Fibroblast of upper back skin (primary cell): ENCODE data around the gene SLC25A45.
A peak's percentile ranks its signal among the peaks of the same experiment; 100 is the strongest.
"Not testable (repeated sequence)": the region's sequence is repeated elsewhere in the genome, so short reads cannot be mapped to it uniquely, and the experiment has no call there.

ENCODE experiments used
- DNase-seq: peaks from one replicate; pipeline ENCODE4 v3.0.0-alpha.2; 2013

Gene SLC25A45

DNA sequence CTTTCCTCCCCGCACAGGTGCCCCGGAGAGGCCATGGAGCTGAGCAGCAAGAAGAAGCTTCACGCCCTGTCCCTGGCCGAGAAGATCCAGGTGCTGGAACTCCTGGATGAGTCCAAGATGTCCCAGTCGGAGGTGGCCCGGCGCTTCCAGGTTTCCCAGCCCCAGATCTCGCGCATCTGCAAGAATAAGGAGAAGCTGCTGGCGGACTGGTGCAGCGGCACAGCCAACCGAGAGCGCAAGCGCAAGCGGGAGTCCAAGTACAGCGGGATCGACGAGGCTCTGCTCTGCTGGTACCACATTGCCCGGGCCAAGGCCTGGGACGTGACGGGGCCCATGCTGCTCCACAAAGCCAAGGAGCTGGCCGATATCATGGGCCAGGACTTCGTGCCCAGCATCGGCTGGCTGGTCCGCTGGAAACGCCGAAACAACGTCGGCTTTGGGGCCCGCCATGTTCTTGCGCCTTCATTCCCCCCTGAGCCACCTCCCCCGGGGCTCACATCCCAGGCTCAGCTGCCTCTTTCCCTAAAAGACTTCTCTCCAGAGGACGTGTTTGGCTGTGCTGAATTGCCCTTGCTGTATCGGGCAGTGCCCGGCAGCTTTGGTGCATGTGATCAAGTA lies 26.6 kb downstream of the SLC25A45 start:
- peak; percentile 22 for DNase-seq

DNA sequence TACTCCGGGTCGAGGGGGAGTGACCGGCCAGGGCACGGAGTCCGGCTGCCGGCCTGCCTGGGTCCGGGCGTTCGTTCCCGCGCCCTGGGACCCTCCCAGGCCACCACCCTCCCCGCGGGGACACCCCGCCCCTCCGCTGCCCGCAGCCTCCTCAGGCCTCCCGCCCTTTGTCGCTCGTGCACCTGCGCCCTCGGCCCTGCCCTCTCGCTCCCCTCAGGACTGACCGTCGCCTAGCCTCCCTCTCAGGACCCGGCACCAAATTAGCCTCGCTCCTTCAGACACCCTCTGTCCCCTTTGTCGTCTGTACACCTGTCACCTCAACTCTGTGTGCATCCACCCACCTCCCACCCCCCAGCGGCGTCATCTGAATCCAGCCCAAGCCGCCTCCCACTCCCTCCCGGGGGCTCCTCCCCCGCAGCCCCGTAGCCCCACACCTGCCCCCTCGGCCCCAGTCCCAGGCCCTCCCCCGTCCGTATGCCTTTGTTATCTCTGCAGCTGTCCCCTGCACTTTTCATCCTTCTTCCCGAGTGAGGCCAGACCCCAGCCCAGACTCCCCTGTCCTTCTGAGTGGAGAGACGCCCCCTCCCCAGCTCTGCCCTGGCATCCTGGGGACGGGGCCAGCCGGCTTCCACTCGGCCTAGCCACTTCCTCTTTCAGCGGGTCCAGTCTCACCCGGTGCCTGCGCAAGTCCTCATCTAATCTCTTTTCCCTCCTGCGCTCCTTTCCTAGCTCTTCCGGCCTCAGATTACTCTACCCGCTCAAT lies 27.3 kb downstream of the SLC25A45 start:
- no peak for DNase-seq

DNA sequence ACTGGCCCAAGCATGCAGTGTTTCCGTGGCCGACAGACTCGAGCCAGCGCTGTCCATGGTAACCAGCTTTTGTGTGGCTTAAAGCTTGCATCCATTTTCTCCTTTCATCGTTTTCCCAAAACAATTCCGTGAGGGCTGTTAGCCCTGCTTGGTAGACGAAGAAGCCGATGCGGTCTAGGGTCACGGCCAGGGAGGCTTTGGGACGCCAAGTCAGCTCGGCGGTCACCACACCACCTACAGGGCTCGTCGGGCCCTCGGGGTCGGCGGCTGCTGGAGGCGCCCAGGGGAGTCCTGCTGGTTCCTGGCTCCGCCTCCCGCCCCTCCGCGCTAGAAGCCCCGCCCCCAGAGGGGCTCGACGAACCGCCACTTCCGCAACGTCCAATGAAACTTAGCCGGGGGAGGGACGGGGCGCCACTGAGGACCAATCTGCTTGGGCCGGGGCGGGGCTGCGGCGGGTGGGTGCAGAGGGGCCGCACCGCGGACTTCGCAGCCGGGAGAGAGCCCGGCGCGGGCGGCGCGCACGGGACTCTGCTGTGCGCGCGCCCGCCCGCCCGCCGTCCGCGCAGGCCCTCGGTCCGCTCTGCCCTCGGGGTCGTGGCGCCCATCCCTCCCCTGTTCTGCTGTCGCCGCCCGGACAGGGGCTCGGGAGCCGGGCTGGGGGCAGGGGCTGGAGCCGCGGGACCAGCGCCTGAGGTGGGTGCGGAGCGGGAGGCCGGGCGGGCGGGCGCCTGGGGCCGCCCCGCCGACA lies 28.0 kb downstream of the SLC25A45 start, which contains the start of gene TIGD3:
Gene TIGD3 (plus strand): TSS at position 487 of the 748 bp plus-strand sequence. CDS start 1,058 bp downstream, outside the sequence.
- peak; percentile 93 for DNase-seq

DNA sequence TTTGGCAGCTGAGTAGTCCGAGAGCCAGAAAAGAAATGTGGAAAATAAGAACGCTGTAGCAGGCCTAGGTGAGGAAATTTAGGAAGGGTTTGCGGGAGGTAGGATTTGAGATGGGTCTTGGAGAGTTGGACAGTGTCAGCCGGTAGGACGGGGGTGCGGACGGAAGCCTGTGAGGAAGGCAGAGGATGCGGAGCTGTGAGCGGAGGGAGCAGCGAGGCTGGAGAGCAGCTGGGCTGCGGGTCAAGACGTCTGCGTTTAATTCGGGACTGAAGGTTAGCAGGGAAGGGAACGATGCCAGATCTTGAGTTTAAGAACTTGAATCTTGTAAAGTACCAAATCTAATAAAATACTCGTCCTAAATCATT lies 28.6 kb downstream of the SLC25A45 start:
- DNase-seq: no peak

DNA sequence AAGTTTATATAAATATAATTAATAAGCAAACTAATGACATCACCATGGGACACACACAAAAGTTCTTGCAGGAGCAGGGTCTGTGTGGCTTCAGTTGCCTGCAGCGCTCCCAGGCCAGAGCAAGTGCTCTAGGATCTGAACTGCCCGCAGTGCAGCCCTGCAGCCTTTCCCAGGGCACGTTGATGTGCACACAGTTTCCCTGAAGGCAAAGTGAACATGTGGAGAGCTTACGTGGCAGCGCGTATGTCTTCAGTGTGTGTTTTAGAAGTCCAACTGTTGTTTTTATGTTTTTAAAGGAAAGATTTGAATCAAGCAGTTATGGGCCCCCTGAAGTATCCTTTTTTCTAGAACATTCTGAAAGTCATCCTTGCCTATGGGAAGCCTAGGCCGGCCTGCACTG lies 29.1 kb downstream of the SLC25A45 start:
- DNase-seq: no peak

DNA sequence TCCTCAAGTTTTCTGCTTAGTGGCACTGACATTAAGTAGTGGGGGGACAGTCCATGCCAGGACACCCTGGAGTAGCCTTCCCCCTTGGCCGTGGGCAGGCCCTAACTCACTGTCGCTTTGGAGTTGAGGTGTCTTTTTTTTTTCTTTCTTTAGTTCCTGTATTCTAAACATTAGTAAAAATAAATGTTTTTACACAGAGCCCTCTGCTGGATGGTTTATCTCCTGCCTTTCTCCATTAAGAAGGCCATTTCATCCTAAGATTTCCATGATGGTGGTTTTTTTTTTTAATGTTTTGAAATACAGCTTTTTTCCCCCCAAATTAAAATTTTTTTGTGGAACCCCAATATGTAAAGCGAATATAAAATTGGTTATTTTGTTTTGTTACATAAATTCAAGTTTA lies 29.7 kb downstream of the SLC25A45 start:
- DNase-seq: peak; percentile 9

DNA sequence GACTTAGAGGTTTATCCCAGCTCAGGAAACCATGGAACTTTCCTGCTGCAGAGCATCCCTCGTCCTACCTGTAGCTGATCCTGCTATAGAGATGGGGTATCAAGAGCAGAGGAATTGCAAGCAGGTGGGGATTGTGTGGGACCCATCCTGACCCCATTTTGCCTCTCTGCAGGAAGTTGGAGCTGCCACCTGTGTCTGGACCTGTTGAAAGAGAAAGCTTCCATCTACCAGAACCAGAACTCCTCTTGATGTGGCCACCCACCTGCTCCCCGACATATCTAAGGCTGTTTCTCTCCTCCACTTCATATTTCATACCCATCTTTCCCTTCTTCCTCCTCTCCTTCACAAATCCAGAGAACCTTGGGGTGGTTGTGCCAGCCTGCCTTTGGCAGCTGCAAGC lies 30.9 kb downstream of the SLC25A45 start:
- no peak for DNase-seq

DNA sequence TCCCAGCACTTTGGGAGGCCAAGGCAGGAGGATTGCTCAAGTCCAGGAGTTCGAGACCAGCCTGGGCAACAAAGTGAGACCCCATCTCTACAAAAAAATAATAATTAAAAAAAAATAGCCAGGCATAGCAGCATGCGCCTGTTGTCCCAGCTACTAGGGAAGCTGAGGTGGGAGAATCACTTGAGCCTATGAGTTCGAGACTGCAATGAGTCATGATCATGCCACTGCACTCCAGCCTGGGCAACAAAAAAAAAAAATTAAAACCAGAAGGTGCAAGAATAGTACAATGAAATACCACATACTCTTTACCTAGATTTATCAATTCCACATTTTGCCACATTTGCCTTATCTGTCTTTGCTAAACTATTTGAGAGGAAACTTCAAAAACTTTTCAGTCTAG lies 40.6 kb downstream of the SLC25A45 start:
- DNase-seq: no peak

DNA sequence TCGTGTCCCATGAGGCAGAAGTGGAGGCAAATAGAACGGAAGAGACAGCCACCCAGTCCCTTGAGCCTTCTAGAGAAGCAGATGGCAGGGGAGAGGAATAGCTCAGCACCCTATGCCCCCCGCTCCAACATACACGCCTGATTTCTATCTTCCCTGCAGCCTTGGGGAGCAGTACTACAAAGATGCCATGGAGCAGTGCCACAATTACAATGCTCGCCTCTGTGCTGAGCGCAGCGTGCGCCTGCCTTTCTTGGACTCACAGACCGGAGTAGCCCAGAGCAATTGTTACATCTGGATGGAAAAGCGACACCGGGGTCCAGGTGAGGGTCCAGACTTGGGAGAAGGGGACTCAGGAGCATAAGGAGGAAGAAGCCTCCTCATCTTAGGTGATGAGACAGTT lies 42.2 kb downstream of the SLC25A45 start:
- DNase-seq: no peak

DNA sequence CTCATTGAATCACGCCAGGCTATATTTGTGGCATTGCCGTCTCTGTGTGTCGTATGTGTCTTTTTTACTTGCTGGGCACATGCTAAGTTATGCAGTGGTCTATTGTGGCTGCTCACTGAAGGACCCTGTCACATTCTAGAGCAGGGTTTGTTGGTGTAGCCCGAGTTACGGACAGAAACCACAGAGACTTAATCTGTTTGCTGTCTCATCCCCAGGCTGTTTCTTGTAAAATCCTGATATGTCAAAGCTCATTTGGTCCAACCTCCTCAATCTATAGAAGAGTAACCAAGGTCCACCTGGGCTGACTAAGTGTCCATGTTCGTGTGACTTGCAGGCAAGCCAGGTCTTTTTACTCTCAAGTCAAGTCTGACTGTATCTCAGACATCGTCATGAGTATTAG lies 43.8 kb downstream of the SLC25A45 start:
- no peak for DNase-seq

DNA sequence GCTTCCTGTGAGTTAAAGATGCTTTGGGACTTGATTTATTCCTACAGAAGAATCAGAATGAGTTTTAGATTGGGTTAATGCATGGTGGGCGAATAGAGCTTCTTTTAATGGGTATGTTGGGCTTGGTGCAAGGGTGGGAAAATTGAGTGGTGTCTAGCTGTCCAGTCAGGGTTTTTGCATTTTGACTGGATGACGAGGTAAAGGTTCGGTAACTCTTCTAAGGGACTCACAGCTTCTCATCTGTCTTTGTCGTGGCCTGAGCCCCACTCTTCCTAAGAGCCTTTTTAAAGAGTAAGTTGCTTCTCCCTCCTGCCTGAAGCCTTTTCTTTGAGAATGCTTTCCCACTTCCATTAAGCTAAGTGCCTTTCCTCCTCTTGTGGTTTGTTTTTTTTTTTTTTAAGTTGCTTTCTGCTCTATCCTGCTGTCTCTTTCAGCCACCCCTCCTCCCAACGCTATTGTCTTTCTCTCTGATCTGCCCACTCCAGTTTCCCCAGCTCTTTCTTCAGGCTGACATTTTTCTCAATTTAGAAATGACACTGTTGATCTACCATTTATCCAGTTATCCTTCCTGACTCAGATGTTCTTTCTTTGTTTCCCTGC lies 47.6 kb downstream of the SLC25A45 start:
- DNase-seq: no peak

DNA sequence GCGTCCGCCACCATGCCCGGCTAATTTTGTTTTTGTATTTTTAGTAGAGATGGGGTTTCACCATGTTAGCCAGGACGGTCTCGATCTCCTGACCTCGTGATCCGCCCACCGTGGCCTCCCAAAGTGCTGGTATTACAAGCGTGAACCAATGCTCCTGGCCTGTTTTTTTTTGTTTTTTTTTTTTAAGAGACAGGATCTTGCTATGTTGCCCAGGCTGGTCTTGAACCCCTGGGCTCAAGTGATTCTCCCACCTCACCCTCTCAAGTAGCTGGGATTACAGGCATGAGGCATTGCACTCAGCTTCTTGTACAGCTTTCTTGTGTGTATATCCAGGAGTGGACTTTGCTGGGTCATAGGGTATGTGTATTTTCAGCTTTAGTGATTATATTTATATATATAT lies 49.9 kb downstream of the SLC25A45 start:
- not testable (repeated sequence) for DNase-seq

DNA sequence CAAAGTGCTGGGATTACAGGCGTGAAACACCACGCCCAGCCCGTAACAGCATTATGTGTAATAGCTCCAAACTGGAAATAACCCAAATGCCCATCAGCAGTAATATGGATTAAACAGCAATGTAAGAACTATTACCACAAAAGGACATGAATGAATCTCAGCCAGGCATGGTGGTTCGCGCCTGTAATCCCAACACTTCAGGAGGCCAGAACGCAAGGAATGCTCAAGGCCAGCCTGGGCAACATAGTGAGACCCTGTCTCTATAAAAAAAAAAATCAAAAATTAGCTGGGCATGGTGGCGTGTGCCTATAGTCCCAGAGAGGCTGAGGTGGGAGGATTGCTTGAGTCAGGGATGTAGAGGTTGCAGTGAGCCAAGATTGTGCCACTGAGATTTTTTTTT lies 51.9 kb downstream of the SLC25A45 start:
- no peak for DNase-seq

DNA sequence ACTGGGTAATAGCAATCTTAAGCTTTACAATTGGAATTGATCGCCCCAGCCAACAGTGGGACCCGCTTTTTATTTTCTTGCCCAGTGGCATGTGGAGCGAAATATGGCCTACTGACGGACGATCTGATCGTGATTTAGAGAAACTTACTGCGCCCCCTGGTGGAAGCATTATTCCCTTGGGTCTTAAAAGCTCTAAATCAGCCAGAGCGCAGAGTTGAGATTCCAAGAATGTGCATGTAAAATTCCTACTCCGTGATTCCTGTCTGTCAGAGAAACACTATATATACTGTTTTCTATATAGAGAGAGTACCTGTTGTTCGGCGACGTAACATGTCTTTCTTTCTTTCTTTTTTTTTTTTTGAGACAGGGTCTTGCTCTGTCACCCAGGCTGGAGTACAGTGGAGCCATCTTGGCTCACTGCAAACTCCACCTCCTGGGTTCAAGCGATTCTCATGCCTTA lies 52.5 kb downstream of the SLC25A45 start:
- DNase-seq: peak; percentile 91

DNA sequence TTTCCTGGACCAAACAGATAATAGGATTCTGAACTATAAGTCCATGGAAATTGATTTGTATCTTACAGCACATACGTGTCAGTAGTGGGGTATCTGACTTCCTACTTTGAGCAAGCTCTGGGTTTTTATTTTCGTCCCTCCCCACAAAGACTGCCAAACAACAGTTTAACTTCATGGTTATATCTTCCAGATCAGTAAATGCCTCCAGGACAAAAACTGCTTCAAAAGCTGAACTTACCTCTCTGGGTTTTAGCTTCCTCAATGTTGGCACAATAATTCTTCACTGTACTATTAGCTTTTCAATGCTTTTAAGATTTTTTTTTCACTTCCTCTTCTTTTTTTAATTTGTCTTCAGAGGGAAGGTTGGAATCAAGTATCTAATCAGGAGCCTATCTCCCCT lies 53.0 kb downstream of the SLC25A45 start:
- no peak for DNase-seq

DNA sequence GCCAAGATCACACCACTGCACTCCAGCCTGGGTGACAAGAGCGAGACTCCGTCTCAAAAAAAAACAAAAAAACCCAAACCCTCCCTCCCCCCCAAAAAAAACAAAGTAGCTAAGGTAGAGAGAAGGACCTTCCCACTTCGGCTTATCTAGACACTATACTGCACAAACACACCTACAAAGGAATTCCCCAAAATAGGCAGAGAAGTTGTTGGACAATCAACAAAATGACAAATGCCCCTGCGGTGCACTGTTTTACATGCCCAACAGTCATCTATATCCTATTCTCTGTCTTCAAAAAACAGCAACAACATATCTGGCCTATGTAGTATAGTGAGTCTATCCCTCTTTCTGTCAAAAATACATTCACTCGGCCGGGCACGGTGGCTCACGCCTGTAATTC lies 55.4 kb downstream of the SLC25A45 start:
- DNase-seq: no peak

DNA sequence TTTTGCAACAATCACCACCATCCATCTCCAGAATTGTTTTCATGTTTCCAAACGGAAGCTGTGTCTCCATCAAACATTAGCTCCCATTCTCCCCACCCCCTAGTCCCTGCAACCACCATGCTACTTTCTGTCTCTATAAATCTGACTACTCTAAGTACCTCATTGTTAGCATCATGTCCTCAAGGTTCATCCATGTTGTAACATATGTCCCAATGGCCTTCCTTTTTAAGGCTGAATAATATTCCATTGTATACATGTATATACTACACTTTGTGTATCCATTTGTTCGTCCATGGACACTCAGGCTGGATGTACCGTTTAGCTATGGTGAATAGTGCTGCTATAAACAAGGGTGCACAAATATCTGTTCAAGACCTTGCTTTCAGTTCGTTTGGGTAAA lies 57.0 kb downstream of the SLC25A45 start:
- DNase-seq: no peak
